ENCODE results near the gene PRSS38.
A peak's percentile ranks its signal among the peaks of the same experiment; 100 is the strongest.
"Not testable (repeated sequence)": the region's sequence is repeated elsewhere in the genome, so short reads cannot be mapped to it uniquely, and the experiment has no call there.

The PRSS38 gene

DNA sequence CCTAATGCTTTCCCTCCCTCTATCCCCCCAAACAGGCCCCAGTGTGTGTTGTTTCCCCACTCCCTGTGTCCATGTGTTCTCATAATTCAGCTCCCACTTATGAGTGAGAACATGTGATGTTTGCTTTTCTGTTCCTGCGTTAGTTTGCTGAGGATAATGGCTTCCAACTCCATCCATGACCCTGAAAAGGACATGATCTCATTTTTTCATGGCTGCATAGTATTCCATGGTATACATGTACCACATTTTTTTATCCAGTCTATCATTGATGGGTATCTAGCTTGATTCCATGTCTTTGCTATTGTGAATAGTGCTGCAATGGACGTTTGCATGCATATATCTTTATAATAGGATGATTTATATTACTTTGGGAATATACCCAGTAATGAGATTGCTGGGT lies 8.7 kb downstream of the PRSS38 start:
- DNase-seq = no peak
- intact Hi-C loops (cut with DNase I) = no loop called here

DNA sequence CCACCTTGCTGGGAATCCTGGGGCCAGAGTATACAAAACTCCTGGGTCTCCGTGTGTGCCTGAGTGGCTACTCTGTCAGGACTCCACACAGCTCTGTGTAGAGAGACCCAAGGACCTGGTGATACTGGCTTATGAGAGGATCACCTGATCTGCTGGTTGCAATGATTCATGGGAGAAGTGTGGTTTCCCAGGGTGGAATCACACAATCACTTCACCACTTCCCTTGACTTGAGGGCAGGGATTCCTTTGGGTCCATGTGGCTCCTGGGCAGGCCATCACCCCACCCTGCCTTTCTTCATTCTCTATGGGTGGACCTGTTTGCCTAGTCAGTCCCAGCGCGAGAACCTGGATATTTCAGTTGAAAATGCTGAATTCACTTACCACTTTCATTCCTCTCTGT lies 13.3 kb downstream of the PRSS38 start:
- DNase-seq = no peak
- intact Hi-C loops (cut with DNase I) = no loop called here

DNA sequence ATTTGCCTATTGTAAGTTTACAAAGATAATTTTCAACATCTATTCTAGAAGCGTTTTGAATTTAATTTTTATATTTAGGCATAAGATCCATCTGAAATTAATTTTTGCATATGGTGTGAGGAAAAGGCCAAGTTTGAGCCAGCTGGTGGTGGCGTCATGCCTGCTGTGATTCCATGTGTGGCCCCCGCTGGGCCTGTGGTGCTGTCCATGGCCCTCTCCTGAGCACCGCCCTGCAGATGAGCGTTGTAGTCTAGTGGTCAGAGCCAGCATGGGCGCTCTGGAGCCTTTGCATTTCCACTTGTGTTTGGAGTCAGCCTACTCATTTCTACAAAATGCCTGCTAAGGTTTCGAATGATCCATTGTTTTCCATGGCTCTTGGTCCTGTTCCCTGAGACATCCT lies 22.7 kb downstream of the PRSS38 start:
- DNase-seq = no peak
- intact Hi-C loops (cut with DNase I) = no loop called here

DNA sequence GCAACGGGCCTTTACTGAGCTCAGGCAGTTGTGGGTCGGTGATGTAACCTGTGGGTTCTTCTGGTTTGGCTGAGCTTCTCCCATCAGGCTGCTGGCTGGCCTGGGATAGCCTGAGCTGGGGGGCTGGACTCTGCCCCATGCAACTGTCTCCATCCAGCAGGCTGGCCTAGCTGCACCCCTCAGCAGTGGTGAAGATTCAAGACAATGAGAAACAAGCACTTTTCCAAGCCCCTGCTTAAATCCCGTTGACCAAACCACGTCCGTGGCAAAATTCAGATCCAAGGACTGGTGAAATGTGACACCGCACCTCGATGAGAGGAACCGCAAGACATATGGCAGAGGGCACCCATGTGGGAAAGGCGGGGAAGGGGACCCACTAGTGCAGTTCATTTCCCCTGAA lies 25.6 kb downstream of the PRSS38 start:
- intact Hi-C loops (cut with DNase I) = no loop called here
- no peak for DNase-seq

DNA sequence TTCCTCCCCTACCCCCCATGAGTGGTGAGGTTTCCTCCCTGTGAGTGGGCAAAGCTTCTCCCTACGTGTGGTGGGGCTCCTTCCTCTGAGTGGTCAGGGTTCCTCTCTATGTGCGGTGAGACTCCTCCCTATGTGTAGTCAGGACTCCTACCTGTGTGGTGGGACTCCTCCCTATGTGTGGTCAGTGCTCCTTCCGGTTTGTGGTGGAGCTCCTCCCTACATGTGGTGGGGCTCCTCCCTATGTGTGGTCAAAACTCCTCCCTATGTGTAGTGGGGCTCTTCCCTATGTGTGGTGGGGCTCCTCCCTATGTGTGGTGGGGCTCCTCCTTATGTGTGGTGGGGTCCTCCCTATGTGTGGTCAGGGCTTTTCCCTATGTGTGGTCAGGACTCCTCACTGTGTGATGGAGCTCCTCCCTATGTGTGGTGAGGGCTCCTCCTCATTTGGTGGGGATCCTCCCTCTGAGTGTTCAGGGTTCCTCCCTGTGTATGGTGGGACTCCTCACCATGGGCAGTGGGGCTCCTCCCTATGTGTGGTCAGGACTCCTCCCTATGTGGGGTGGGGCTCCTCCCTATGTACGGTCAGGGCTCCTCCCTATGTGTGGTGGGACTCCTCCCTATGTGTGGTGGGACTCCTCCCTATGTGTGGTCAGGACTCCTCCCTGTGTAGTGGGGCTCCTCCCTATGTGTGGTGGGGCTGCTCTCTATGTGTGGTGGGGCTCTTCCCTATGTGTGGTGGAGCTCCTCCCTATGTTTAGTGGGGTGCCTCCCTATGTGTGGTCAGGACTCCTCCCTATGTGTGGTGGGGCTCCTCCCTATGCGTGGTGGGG lies 29.1 kb downstream of the PRSS38 start:
- DNase-seq = no peak
- intact Hi-C loops (cut with DNase I) = loop anchor here (5.0 kb wide), 1 partner anchor 103 kb away; the partner anchor contains the start of gene WNT9A

DNA sequence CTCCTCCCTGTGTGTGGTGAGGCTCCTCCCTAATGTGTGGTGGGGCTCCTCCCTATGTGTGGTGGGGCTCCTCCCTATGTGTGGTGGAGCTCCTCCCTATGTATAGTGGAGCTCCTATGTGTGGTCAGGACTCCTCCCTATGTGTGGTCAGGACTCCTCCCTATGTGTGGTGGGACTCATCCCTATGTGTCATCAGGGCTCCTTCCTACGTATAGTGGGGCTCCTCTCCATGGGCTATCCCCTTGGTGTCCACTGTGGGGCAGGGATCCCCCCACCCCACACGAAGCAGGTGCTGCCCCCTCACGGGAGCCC lies 29.6 kb downstream of the PRSS38 start:
- intact Hi-C loops (cut with DNase I) = loop anchor here (5.0 kb wide), 1 partner anchor 102 kb away; the partner anchor contains the start of gene WNT9A
- DNase-seq = no peak

DNA sequence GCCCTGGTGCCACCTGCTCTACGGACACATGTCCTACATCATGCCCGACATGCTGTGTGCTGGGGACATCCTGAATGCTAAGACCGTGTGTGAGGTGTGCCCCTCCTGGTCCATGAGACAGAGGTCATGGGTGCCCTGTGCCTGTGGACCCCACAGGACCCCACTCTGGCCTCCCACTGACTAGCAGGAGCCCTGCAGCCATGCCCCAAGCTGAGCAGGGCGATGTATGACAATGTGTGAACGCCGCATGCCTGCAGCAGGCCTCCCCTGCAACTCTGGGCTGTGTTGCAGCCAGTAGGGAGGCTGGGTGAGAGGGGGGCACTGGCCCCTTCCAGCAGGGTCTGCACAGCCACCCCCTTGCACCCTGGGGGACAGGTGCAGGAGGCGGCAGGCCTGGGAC lies 30.0 kb downstream of the PRSS38 start:
- intact Hi-C loops (cut with DNase I) = loop anchor here (5.0 kb wide), 1 partner anchor 102 kb away; the partner anchor contains the start of gene WNT9A
- DNase-seq = no peak

DNA sequence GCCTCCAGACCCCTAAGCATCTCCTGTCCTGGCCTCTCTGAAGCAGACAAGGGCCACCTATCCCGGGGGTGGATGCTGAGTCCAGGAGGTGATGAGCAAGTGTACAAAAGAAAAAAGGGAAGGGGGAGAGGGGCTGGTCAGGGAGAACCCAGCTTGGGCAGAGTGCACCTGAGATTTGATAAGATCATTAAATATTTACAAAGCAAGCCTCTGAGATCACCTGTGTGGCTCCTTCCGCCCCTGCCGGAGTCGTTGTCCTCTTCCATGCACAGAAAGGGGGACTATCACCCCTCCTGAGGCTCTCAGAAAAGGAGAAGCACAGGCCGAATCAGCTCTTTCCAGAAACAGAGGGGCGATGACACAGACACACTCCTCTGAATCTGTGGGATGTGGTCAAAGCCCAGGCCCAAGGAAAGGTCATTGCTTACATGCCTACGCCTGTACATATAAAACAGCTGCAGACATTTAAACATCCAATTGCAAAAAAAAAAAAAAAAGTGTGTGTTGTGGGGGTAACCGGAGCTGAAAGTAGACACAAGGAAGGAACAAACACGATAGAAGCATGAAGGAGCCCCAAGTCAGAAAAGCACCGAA lies 30.9 kb downstream of the PRSS38 start:
- intact Hi-C loops (cut with DNase I) = loop anchor here (5.0 kb wide), 1 partner anchor 101 kb away; the partner anchor contains the start of gene WNT9A
- no peak for DNase-seq

DNA sequence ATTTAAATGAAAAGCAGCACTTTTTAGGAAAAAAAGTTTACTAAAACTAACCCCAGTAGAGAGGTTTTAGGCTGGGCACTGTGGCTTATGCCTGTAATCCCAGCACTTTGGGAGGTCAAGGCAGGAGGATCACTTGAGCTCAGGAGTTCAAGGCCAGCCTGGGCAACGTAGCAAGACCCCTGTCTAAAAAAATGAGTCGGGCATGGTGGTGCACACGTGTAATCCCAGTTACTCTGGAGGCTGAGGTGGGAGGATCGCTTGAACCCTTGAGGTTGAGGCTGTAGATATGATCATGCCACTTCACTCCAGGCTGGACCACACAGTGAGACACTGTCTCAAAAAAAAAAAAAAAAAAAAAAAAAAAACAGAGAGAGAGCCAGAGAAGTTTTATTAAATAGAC lies 31.6 kb downstream of the PRSS38 start:
- DNase-seq = not testable (repeated sequence)
- intact Hi-C loops (cut with DNase I) = loop anchor here (5.0 kb wide), 1 partner anchor 100 kb away; the partner anchor contains the start of gene WNT9A

DNA sequence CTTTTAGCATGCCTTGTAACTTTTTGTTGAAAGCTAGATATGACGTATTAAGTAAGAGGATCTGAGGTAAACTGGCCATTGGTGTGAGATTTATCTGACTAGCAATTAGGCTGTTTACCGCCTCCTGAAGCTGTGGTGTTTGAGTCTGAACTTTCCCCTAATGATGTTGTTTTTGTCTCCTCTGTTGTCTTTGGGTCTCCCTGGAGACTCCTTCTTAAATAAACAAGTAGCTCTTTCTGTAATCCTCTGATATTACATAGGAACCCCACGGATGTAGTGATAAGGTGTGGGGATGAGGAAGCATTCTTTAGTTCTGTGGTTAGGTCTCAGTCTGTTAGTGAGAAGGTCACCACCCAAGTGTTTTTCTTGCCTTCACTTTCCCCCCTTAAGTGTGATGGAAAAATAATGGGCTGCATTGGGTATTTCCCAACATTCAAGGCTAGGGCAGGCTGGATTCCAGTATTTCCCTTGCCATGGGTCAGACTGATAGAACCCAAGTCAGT lies 33.0 kb downstream of the PRSS38 start:
- intact Hi-C loops (cut with DNase I) = loop anchor here (5.0 kb wide), 1 partner anchor 99 kb away; the partner anchor contains the start of gene WNT9A
- no peak for DNase-seq

DNA sequence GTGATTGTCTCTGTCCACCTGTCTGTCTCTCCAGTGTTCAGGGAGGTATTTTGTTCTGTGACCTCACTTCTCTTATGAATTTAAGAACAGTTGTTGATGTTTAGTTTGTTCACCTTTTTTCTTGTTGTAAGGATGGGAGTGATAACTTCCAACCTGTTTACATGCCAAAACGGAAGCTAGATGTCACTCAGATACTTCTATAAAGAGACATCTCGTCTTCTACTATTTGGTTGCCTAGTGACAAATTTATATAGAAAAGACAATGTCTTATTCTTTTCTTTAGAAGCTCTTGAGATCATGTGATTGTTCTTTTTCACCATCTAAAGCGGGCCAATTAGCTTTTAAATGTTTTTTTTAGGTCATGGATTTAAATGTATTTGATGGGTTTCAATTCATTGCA lies 33.8 kb downstream of the PRSS38 start:
- intact Hi-C loops (cut with DNase I) = loop anchor here (5.0 kb wide), 1 partner anchor 98 kb away; the partner anchor contains the start of gene WNT9A
- DNase-seq = no peak

DNA sequence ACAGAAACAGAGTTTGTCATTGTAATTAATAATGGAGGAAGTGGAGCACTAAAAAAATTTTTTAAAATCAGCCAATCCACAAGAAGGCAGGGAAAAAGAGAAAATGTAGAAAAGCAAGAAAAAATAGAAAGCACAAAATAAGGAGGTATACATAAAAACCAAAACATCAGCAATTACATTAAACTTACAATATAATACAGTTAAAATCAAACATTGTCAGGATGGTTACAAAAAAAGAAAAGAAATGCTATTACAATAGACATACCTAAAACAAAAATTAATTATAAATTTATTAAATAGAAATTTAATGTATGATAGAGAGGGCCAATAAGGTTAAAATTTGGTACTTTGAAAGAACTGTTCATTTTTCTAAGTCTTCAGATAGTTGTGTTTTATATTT lies 38.7 kb downstream of the PRSS38 start:
- intact Hi-C loops (cut with DNase I) = no loop called here
- DNase-seq = no peak

DNA sequence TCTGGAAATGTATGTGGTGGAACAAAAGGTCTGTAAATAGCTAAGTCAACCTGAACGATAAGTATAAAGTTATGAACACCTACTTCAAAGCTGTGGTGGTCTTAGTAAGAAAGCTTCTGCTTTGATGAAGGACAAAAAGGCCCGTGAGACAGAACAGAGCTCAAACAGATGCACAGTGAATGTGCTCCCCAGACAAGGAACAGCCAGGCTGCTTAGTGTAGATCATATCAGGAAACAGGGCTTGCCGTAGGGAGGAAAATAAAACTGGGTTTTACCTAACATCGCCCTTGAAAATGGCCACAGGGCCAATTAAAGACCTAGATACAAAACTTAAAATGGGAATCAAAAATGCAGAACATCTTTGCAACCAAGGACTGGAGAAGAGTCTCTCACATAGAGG lies 40.2 kb downstream of the PRSS38 start:
- DNase-seq = no peak
- intact Hi-C loops (cut with DNase I) = no loop called here

DNA sequence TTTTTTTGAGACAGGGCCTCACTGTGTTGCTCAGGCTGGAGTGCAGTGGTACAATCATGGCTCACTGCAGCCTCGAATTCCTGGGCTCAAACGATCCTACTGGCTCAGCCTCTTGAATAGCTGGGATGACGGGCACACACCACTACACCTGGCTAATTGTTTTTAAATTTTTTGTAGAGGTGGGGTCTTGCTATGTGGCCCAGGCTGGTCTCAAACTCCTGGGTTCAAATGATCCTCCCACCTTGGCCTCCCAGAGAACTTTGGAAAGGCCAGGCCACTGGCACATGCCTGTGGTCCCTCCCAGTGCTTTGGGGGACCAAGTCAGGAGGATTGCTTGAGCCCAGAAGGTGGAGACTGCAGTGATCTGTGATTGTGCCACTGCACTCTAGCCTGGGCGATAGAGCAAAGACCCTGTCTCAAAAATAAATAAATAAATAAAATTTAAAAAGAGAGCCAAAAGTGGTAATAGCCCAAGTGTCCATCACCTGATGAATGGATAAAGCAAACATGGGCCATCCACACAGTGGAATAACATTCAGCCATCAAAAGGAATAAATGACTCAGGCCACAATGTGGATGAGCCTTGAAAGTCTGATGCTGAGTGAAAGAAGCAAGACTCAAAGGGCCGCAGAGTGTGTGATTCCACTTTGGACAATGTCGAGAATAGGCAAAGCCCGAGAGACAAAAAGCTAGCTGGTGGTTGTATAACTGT lies 40.8 kb downstream of the PRSS38 start:
- intact Hi-C loops (cut with DNase I) = no loop called here
- no peak for DNase-seq

DNA sequence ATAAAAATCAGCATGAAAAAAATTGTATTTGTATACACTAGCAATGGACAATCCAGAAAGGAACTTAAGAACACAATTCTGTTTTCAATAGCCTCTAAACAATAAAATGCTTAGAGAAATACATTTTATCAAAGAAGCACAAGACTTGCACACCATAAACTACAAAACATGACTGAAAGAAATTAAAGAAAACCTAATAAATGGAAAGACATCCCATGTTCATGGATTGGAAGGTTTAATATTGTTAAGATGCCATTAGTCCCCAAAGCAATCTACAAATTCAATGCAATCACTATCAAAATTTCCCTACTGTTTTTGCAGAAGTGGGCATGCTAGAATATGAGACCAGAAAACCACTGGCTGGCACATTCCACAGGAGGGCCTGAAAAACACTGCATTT lies 49.4 kb downstream of the PRSS38 start:
- DNase-seq = no peak
- intact Hi-C loops (cut with DNase I) = no loop called here

DNA sequence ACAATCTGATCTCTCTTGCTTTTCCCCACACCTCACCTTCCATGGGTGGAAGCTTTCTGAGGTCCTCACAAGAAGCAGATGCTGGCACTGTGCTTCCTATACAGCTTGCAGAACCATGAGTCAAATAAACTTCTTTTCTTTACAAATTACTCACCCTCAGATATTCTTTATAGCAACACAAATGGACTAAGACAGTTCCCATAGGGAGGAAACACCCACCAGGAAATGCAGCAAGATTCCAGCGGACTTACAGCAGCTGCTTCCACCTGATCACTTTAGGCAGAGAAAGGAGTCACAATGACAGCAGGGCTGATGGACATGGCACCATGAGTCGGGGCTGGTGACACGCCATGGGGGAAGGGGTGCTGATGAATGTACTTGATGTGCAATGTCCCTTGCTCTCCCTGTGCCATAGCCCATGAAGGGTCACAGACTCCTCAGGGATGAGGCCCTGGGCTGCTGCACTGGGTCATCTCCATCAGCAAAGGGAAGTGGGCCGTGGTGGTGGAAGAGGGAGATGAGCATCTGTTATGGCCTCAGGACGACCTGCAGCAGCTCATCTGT lies 53.9 kb downstream of the PRSS38 start:
- intact Hi-C loops (cut with DNase I) = no loop called here
- DNase-seq = no peak

DNA sequence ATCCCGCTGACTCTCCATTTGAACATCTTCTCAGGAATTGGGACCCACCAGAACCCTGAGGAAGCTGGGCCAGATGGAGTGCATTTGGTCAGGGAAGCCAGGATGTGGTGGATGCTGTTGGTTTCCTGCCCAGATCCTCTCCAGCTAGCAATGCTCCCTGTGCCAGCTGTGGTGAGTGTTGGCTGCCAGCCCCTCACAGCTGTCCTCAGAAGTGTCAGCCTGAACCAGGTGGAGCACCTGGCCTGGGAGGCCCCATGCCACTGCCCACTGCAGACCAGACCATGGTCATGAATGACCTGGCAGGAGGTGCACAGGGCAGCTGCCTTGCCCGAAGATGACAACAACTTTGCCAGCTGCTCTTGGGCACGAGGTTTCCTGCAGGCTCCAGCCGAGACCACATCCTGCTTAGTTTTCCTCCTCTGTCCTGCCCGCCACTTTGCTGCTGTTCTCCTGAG lies 54.4 kb downstream of the PRSS38 start:
- intact Hi-C loops (cut with DNase I) = no loop called here
- peak in 1 of 10 donors; percentile 79 for DNase-seq

DNA sequence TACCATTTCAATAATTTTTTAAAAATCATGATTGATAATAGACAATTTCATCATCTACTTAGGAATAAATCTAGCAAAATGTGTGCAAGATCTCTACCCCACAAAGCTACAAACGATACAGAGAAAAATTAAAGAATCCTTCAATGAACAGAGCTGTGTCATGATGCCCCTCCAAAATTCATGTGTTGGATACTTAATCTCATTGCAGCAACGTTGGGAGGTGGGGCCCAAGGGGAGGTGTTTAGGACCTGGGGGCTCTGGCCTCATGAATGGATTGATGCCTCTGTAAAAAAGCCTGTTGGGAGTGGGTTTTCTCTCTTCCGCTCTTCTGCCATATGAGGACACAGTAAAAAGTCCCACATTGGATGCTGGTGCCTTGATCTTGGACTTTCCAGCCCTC lies 54.9 kb downstream of the PRSS38 start:
- no peak for DNase-seq
- intact Hi-C loops (cut with DNase I) = no loop called here

DNA sequence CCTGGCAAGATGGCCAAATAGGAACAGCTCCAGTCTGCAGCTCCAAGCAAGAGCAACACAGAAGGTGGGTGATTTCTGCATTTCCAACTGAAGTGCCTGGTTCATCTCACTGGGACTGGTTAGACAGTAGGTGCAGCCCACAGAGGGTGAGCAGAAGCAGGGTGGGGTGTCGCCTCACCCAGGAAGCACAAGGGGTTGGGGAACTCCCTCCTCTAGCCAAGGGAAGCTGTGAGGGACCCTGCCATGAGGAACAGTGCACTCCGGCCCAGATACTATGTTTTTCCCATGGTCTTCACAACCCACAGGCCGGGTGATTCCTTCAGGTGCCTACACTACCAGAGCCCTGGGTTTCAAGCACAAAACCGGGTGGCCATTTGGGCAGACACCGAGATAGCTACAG lies 56.4 kb downstream of the PRSS38 start:
- intact Hi-C loops (cut with DNase I); DNase-seq: not testable (repeated sequence)

DNA sequence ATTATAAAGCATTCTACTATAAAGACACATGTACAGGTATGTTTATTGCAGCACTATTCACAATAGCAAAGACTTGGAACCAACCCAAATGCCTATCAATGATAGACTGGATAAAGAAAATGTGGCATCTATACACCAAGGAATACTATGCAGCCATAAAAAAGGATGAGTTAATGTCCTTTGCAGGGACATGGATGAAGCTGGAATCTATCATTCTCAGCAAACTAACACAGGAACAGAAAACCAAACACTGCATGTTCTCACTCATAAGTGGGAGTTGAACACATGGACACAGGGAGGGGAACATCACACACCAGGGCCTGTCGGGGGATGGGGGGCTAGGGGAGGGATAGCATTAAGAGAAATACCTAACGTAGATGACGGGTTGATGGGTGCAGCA lies 62.3 kb downstream of the PRSS38 start:
- intact Hi-C loops (cut with DNase I); DNase-seq: not testable (repeated sequence)
